GM23338 (cell line): Measurements from ENCODE around the gene LORICRIN. TPM values are rescaled to one million over a fixed set of nuclear protein-coding genes. Genes with fewer than 3 reads are reported as not detected.
A peak's percentile ranks its signal among the peaks of the same experiment; 100 is the strongest.

Source experiments
- ATAC-seq: fragments of 200-7000 bp; cut with Tn5 transposase; 3 replicates; pipeline ENCODE4 v1.9.1; 2020
- DNase-seq: peaks from one replicate; pipeline ENCODE4 v3.0.0-alpha.2; 2015; ENCODE audit warnings: low spot score
- H2AFZ ChIP-seq: fragments of 200-600 bp; sonication (generic); 2 replicates; pipeline ENCODE4 v1.8.0; 2016; ENCODE audit warnings: antibody characterized with exemption, mild to moderate bottlenecking, moderate library complexity
- H3F3A ChIP-seq: fragments of 200-600 bp; sonication (generic); replicated peaks from 2 replicates; pipeline ENCODE4 v1.8.0; 2017; ENCODE audit warnings: antibody characterized with exemption, mixed run types, low read depth
- H3K27ac ChIP-seq: fragments of 200-600 bp; sonication (generic); 2 replicates; pipeline ENCODE4 v1.6.1; 2016; ENCODE audit warnings: low read depth
- H3K27me3 ChIP-seq: fragments of 200-600 bp; sonication (generic); 2 replicates; pipeline ENCODE4 v1.8.0; 2016; ENCODE audit warnings: mild to moderate bottlenecking, mixed run types, moderate library complexity; ENCODE audit not compliant: insufficient read depth
- H3K36me3 ChIP-seq: fragments of 200-600 bp; sonication (generic); 2 replicates; pipeline ENCODE4 v1.8.0; 2016; ENCODE audit warnings: mild to moderate bottlenecking; ENCODE audit not compliant: insufficient read depth
- H3K4me1 ChIP-seq: fragments of 200-600 bp; sonication (generic); 2 replicates; pipeline ENCODE4 v1.8.0; 2016; ENCODE audit warnings: mild to moderate bottlenecking, moderate library complexity; ENCODE audit not compliant: insufficient read depth
- H3K4me2 ChIP-seq: fragments of 200-600 bp; sonication (generic); 2 replicates; pipeline ENCODE4 v1.7.1; 2017; ENCODE audit warnings: mixed run types
- H3K4me3 ChIP-seq: fragments of 200-600 bp; sonication (generic); 2 replicates; pipeline ENCODE4 v1.6.1; 2016; ENCODE audit warnings: mixed run types
- H3K79me2 ChIP-seq: fragments of 200-600 bp; sonication (generic); replicated peaks from 2 replicates; pipeline ENCODE4 v1.8.0; 2017; ENCODE audit warnings: mild to moderate bottlenecking; ENCODE audit not compliant: insufficient read depth
- H3K9me2 ChIP-seq: fragments of 200-600 bp; sonication (generic); 2 replicates; pipeline ENCODE4 v1.8.0; 2017; ENCODE audit not compliant: insufficient read depth
- H4K20me1 ChIP-seq: fragments of 200-600 bp; sonication (generic); replicated peaks from 2 replicates; pipeline ENCODE4 v1.8.0; 2017; ENCODE audit warnings: mild to moderate bottlenecking; ENCODE audit not compliant: insufficient read depth
- H3K27ac Mint-ChIP-seq: 2 replicates; pipeline ENCODE4 v1.8.0; 2020; ENCODE audit warnings: inconsistent platforms, mild to moderate bottlenecking, moderate library complexity, mixed read lengths
- H3K27me3 Mint-ChIP-seq: 3 replicates; pipeline ENCODE4 v1.8.0; 2022; ENCODE audit warnings: low read depth, mild to moderate bottlenecking, moderate library complexity, mixed read lengths, inconsistent platforms; ENCODE audit not compliant: insufficient read depth, poor library complexity
- H3K36me3 Mint-ChIP-seq: 3 replicates; pipeline ENCODE4 v1.8.0; 2021; ENCODE audit warnings: low read depth, mild to moderate bottlenecking, inconsistent platforms, moderate library complexity, mixed read lengths
- H3K4me1 Mint-ChIP-seq: 3 replicates; pipeline ENCODE4 v1.8.0; 2020; ENCODE audit warnings: mild to moderate bottlenecking, inconsistent platforms, mixed read lengths
- H3K4me3 Mint-ChIP-seq: 3 replicates; pipeline ENCODE4 v1.8.0; 2021; ENCODE audit warnings: moderate library complexity, mild to moderate bottlenecking, inconsistent platforms, mixed read lengths
- H3K9me3 Mint-ChIP-seq: 3 replicates; pipeline ENCODE4 v1.8.0; 2020; ENCODE audit warnings: moderate library complexity, mild to moderate bottlenecking, inconsistent platforms, mixed read lengths
- CREB1 ChIP-seq: fragments of 250-450 bp; sonication (Bioruptor Pico); IDR thresholded peaks from 2 replicates; pipeline ENCODE4 v1.5.0; 2020; ENCODE audit warnings: low read depth, mild to moderate bottlenecking, moderate library complexity
- CTCF ChIP-seq, 2 experiments: fragments of 200-600 bp in 1 of 2; sonication (generic) in 1 of 2; conservative IDR thresholded peaks; 2 replicates each; pipeline versions ENCODE4 v1.5.1 to v1.6.1; 2016 to 2017; ENCODE audit warnings: antibody characterized with exemption in 2 of 2, low read depth in 2 of 2, mild to moderate bottlenecking in 2 of 2, moderate library complexity in 1 of 2
- ETS1 ChIP-seq: IDR thresholded peaks from 2 replicates; pipeline ENCODE4 v1.6.1; 2016; ENCODE audit warnings: antibody characterized with exemption
- EZH2 ChIP-seq: fragments of 200-600 bp; sonication (generic); IDR thresholded peaks from one replicate; pipeline ENCODE4 v1.8.0; 2017; ENCODE audit warnings: antibody characterized with exemption, mild to moderate bottlenecking, low read depth; ENCODE audit not compliant: unreplicated experiment
- EZH2phosphoT487 ChIP-seq: fragments of 200-600 bp; sonication (generic); IDR thresholded peaks from one replicate; pipeline ENCODE4 v1.8.1; 2018; ENCODE audit warnings: antibody characterized with exemption; ENCODE audit not compliant: unreplicated experiment
- JUNB ChIP-seq: IDR thresholded peaks from one replicate; pipeline ENCODE4 v1.6.1; 2016; ENCODE audit warnings: antibody characterized with exemption; ENCODE audit not compliant: unreplicated experiment
- NANOG ChIP-seq: IDR thresholded peaks from 2 replicates; pipeline ENCODE4 v1.6.1; 2016; ENCODE audit warnings: antibody characterized with exemption, borderline replicate concordance
- POLR2AphosphoS5 ChIP-seq: IDR thresholded peaks from 2 replicates; pipeline ENCODE4 v1.6.1; 2016; ENCODE audit warnings: antibody characterized with exemption, low read depth
- REST ChIP-seq: IDR thresholded peaks from one replicate; pipeline ENCODE4 v1.6.1; 2018; ENCODE audit warnings: antibody characterized with exemption; ENCODE audit not compliant: unreplicated experiment
- STAT1 ChIP-seq: IDR thresholded peaks from one replicate; pipeline ENCODE4 v1.6.1; 2016; ENCODE audit warnings: antibody characterized with exemption; ENCODE audit not compliant: unreplicated experiment
- ZNF114 ChIP-seq: fragments of 250-450 bp; sonication (Bioruptor Pico); IDR thresholded peaks from 2 replicates; pipeline ENCODE4 v1.5.0; 2020; ENCODE audit warnings: mild to moderate bottlenecking, moderate library complexity
- ZNF331 ChIP-seq: fragments of 250-450 bp; sonication (Bioruptor Pico); IDR thresholded peaks from 2 replicates; pipeline ENCODE4 v1.5.0; 2020; ENCODE audit warnings: low read depth, mild to moderate bottlenecking, moderate library complexity
- ZNF462 ChIP-seq: fragments of 250-450 bp; sonication (Bioruptor Pico); IDR thresholded peaks from 2 replicates; pipeline ENCODE4 v1.5.0; 2020; ENCODE audit warnings: mild to moderate bottlenecking, moderate library complexity
- polyA plus RNA-seq: library from polyadenylated mRNA; unstranded; fragments of >200 nt; fragmentation: Nextera tagmentation; extraction: Ambion mirVana; gene quantifications from 2 replicates; pipeline ENCODE4 v1.2.1, GENCODE V29; 2016
- total RNA-seq: library from RNA; depleted of rRNA; stranded (reverse); fragments of >200 nt; shearing (Covaris generic); gene quantifications from 2 replicates; pipeline ENCODE4 v1.2.3, GENCODE V29; 2014

LORICRIN gene
- total and polyA plus RNA-seq, 2 experiments from 2014 or later = 0.23 TPM; not detected in 1

- Histone ChIP-seq H3K4me2 (peak overlapping the region; percentile 85), H3K9me2 (no peaks in the 10 kb centered on the region), H3K36me3 (no peaks in the 10 kb centered on the region), H3K4me1 (peaks cover 16% of the 10 kb centered on the region), H3K27ac (no peak overlapping the region), H4K20me1 (0 out of 2 replicates have a peak, but pooled peaks cover 3% of the 10 kb centered on the region), H3K4me3 (peak overlapping the region; percentile 63), H2AFZ (peak overlapping the region; percentile 100), H3F3A (peaks cover 12% of the 10 kb centered on the region), H3K27me3 (peaks cover 70% of the 10 kb centered on the region), H3K79me2 (no peaks in the 10 kb centered on the region)
- H3K4me3 Mint-ChIP-seq = peak overlapping the region; percentile 72
- peaks cover 39% of the 10 kb centered on the region for H3K27me3 Mint-ChIP-seq
- peaks cover 19% of the 10 kb centered on the region for H3K4me1 Mint-ChIP-seq
- no peaks in the 10 kb centered on the region; the same call in 2 of the 3 replicates for H3K36me3 Mint-ChIP-seq
- ATAC-seq (peak; percentile 85), DNase-seq (peak; percentile 72)
- H3K27ac Mint-ChIP-seq = no peak overlapping the region
- TF ChIP-seq ZNF331 (CRISPR knock-in tag) (no peak), EZH2phosphoT487 (no peak), ZNF462 (CRISPR knock-in tag) (no peak), EZH2 (no peak), NANOG (no peak), STAT1 (no peak), REST (no peak), CREB1 (CRISPR knock-in tag) (no peak), POLR2AphosphoS5 (no peak), ETS1 (no peak), CTCF (conservative IDR thresholded peaks at IDR 0.05; ENCODE audit: low read depth in 2 of 2) (no peak), JUNB (no peak), ZNF114 (no peak)
- no peaks in the 10 kb centered on the region; the same call in 2 of the 3 replicates for H3K9me3 Mint-ChIP-seq
These were observed 2.0 kb downstream of the LORICRIN start for GRCh38 chr1:153261281-153262069.
